HG03558 (cell line): Measurements from ENCODE around the gene DKK1.

Experiments
- ATAC-seq: cut with Tn5 transposase; IDR thresholded peaks from one replicate; pipeline ENCODE4 v1.9.1; 2021; ENCODE audit warnings: moderate number of reproducible peaks; ENCODE audit not compliant: unreplicated experiment; ENCODE audit errors: extremely low read depth

The DKK1 gene

GRCh38 chr10:52313933-52314821 is at the start of gene DKK1:
Gene DKK1, plus strand, starts transcription at chr10:52314281. Its CDS starts 154 bp downstream, at chr10:52314435.
- no peak for ATAC-seq

- no peak for ATAC-seq
Observed at GRCh38 chr10:52265131-52265926, 48.8 kb upstream of the DKK1 start.

- no peak for ATAC-seq
Observed at GRCh38 chr10:52266858-52267257, 47.2 kb upstream of the DKK1 start.

- ATAC-seq: no peak
Observed at GRCh38 chr10:52268790-52269189, 45.3 kb upstream of the DKK1 start.

- ATAC-seq: no peak
Observed at GRCh38 chr10:52269233-52269632, 44.8 kb upstream of the DKK1 start.

- no peak for ATAC-seq
Observed at GRCh38 chr10:52276163-52276562, 37.9 kb upstream of the DKK1 start.

- ATAC-seq: no peak
Observed at GRCh38 chr10:52276986-52277385, 37.1 kb upstream of the DKK1 start.

- ATAC-seq: no peak
Observed at GRCh38 chr10:52279546-52279945, 34.5 kb upstream of the DKK1 start.

GRCh38 chr10:52280051-52280450 is 34.0 kb upstream of the DKK1 start:
- no peak for ATAC-seq

- ATAC-seq: no peak
Observed at GRCh38 chr10:52283174-52283573, 30.9 kb upstream of the DKK1 start.

GRCh38 chr10:52284416-52285013 is 29.6 kb upstream of the DKK1 start:
- no peak for ATAC-seq

- ATAC-seq: no peak
Observed at GRCh38 chr10:52287866-52288265, 26.2 kb upstream of the DKK1 start.

- ATAC-seq: no peak
Observed at GRCh38 chr10:52297747-52298146, 16.3 kb upstream of the DKK1 start.

- ATAC-seq: no peak
Observed at GRCh38 chr10:52300599-52301277, 13.3 kb upstream of the DKK1 start.

GRCh38 chr10:52308251-52309031 is 5.6 kb upstream of the DKK1 start:
- ATAC-seq: peak; percentile 63

GRCh38 chr10:52312942-52313255 is 1.2 kb upstream of the DKK1 start:
- ATAC-seq: no peak

GRCh38 chr10:52313256-52313932 is 687 bp upstream of the DKK1 start:
- ATAC-seq: no peak

- no peak for ATAC-seq
Observed at GRCh38 chr10:52314822-52315552, 906 bp downstream of the DKK1 start.

- ATAC-seq: no peak
Observed at GRCh38 chr10:52316001-52316400, 1.9 kb downstream of the DKK1 start.
